Activated CD8-positive, alpha-beta T cell treated with anti-CD3 and anti-CD28 coated beads for 36 hours (primary cell): ENCODE results near the gene LNP1. TPM values are rescaled to one million over a fixed set of nuclear protein-coding genes. Genes with fewer than 3 reads are reported as not detected.

Experiments used
- ATAC-seq: fragments of 200-7000 bp; cut with Tn5 transposase; one replicate; pipeline ENCODE4 v1.10.0; 2021; ENCODE audit warnings: mild to moderate bottlenecking, moderate library complexity
- CTCF ChIA-PET: fragments of 350-600 bp; sonication (Branson Sonifier 250); formaldehyde crosslinking; loops from one replicate; lab custom pipeline; 2021; ENCODE audit warnings: antibody characterized with exemption; lab: Charles Lee
- POLR2A ChIA-PET: fragments of 350-600 bp; sonication (Branson Sonifier 250); formaldehyde crosslinking; loops from one replicate; lab custom pipeline; 2021; ENCODE audit warnings: antibody characterized with exemption; lab: Charles Lee
- DNase-seq: peaks from one replicate; pipeline ENCODE4 v3.0.0-alpha.2; 2020
- H3K27ac Mint-ChIP-seq: one replicate; pipeline ENCODE4 v1.8.0; 2021; ENCODE audit warnings: mild to moderate bottlenecking, mixed read lengths
- H3K27me3 Mint-ChIP-seq: one replicate; pipeline ENCODE4 v1.8.0; 2021; ENCODE audit warnings: mixed read lengths
- H3K36me3 Mint-ChIP-seq: one replicate; pipeline ENCODE4 v1.8.0; 2021; ENCODE audit warnings: low read depth, mixed read lengths
- H3K4me1 Mint-ChIP-seq: one replicate; pipeline ENCODE4 v1.8.0; 2021; ENCODE audit warnings: low read depth, mixed read lengths
- H3K4me3 Mint-ChIP-seq: one replicate; pipeline ENCODE4 v1.8.0; 2021; ENCODE audit warnings: mild to moderate bottlenecking, moderate library complexity, mixed read lengths
- H3K9me3 Mint-ChIP-seq: one replicate; pipeline ENCODE4 v1.8.0; 2021; ENCODE audit warnings: mixed read lengths
- intact Hi-C: fragments of 100-400 bp; cut with micrococcal nuclease; formaldehyde crosslinking; loops from one replicate; pipeline ENCODE4 v1.10.0; 2022
- total RNA-seq, 2 experiments: library from RNA; stranded (reverse); gene quantifications; one replicate each; pipeline ENCODE4 v1.2.3, GENCODE V29; 2021
- TF ChIP-seq, protein P1 (sequence below): fragments of 200-600 bp; IDR thresholded peaks from one replicate; pipeline ENCODE4 v1.8.0; 2022; ENCODE audit warnings: antibody characterized with exemption, mild to moderate bottlenecking

LNP1 gene
- total RNA-seq, 2 experiments from 2014 or later: 2.5 TPM

DNA sequence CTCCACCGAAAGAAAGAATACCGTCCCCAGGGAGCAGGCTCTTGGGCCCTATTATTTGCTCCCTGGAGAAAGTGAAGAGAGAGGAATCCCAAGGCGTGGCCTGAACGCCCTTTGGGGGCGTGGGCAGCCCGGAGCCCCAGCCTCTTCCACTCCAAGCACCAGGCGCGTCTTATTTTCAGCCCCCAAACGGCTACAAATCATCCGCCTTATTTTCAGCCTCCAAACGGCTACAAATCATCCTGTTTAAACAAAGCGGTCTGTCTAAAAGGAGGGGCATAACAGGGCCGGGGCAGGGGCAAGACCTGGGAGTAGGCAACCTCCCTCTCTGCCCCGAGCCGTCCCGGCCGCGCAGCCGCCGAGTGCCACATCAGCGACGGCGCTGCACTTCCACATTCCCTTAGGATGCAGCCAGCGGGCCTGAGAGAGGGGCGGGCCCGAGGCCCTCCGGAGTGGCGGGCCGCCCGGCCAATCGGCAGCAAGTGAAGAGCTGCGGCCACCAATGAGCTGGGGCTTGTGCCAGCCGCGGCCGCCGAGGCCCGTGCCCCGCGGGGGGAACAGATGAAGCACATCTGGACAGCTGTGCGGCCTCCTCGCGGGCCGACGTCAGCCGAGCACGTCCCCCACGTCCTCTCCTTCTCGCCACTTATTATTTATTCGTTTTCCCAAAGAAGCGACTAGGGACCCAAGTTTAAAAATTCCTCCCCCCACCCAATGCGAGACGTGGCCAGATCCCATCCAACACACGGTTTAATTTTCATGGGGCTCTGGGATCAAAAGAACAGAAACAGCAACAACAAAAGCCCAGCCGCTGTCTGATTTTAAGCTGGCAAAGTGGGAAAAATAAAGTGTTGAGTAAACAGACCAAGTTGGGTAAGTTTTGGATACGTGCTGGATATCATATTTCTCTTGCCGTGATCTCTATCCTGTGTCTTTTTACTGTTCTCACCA is 91.0 kb downstream of the LNP1 start, which contains the start of gene TMEM45A:
Gene TMEM45A (plus strand): TSS at position 561 of the 948 bp plus-strand sequence. CDS start 62,593 bp downstream, outside the sequence.
- no peaks in the 10 kb centered on the region for H3K36me3 Mint-ChIP-seq
- peaks cover 7% of the 10 kb centered on the region for H3K4me1 Mint-ChIP-seq
- H3K9me3 Mint-ChIP-seq: no peaks in the 10 kb centered on the region
- ATAC-seq: peak; percentile 99
- peaks cover 34% of the 10 kb centered on the region for H3K27me3 Mint-ChIP-seq
- CTCF ChIA-PET: interaction anchor here (0.6 to 0.9 kb wide), 4 partner anchors 11 to 99 kb away, joined by 3 read pairs; no protein-coding TSS in a partner anchor
- TF ChIP-seq, protein P1, sequence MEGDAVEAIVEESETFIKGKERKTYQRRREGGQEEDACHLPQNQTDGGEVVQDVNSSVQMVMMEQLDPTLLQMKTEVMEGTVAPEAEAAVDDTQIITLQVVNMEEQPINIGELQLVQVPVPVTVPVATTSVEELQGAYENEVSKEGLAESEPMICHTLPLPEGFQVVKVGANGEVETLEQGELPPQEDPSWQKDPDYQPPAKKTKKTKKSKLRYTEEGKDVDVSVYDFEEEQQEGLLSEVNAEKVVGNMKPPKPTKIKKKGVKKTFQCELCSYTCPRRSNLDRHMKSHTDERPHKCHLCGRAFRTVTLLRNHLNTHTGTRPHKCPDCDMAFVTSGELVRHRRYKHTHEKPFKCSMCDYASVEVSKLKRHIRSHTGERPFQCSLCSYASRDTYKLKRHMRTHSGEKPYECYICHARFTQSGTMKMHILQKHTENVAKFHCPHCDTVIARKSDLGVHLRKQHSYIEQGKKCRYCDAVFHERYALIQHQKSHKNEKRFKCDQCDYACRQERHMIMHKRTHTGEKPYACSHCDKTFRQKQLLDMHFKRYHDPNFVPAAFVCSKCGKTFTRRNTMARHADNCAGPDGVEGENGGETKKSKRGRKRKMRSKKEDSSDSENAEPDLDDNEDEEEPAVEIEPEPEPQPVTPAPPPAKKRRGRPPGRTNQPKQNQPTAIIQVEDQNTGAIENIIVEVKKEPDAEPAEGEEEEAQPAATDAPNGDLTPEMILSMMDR: no peak
- H3K4me3 Mint-ChIP-seq: peak within 1 kb of the TSS; percentile 84
- POLR2A ChIA-PET: no interaction called here
- peak; percentile 82 for DNase-seq
- intact Hi-C loops: no loop called here
- peak within 1 kb of the TSS; percentile 60 for H3K27ac Mint-ChIP-seq

DNA sequence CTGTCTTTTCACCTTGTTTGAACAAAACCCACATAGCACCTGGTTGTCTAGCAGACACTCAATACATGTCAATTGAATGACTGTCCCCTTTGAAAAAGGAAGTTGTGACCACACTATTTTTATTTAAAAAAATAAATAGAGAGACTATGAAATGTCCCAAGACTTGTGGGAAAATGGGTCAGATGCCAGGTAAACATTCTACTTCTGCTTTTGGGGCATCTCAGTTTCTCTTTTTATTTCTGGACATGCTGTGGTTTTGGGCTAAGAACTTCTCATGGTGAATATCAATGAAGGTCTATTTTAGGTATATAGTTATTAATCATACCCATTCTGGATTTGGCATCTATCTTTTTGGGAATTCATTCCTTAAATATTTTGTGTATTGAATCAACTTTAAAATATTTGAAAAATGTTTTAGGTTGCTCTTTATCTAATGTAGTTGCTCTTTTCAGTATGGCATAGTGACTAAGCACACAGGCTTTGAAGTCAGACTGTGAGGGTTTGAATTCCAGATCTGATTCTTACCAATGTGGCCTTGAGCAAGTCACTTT is 95.4 kb downstream of the LNP1 start:
- ATAC-seq: no peak
- TF ChIP-seq, protein P1: no peak
- ChIA-PET CTCF (no interaction called here), POLR2A (no interaction called here)
- DNase-seq: no peak
- Mint-ChIP-seq H3K27me3 (peaks cover 24% of the 10 kb centered on the region), H3K27ac (no peak overlapping the region), H3K4me3 (no peak overlapping the region), H3K9me3 (no peaks in the 10 kb centered on the region), H3K36me3 (no peaks in the 10 kb centered on the region), H3K4me1 (peaks cover 7% of the 10 kb centered on the region)
- intact Hi-C loops: no loop called here

DNA sequence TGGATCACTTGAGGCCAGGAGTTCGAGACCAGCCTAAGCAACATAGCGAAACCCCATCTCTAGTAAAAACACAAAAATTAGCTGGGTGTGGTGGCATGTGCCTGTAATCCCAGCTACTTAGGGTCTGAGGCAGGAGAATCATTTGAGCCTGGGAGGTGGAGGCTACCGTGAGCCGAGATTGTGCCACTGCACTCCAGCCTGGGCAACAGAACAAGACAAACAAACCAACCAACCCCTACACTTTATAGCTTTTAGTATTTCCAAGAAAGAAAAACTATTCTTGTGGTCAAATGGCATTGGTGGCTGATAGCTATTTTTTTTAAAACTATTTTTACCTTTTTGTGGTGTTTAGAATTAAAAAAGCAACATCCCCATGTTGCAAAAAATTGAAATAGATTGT is 98.3 kb downstream of the LNP1 start:
- DNase-seq (no peak), ATAC-seq (no peak)
- intact Hi-C loops: no loop called here
- Mint-ChIP-seq H3K4me1 (no peaks in the 10 kb centered on the region), H3K4me3 (no peak overlapping the region), H3K36me3 (no peaks in the 10 kb centered on the region), H3K27ac (no peak overlapping the region), H3K27me3 (peaks cover 24% of the 10 kb centered on the region), H3K9me3 (no peaks in the 10 kb centered on the region)
- ChIA-PET CTCF (no interaction called here), POLR2A (interaction anchor here (1.0 kb wide), 1 partner anchor 98 kb away, joined by 5 read pairs; the partner anchor contains the start of gene LNP1)
- TF ChIP-seq, protein P1: no peak

DNA sequence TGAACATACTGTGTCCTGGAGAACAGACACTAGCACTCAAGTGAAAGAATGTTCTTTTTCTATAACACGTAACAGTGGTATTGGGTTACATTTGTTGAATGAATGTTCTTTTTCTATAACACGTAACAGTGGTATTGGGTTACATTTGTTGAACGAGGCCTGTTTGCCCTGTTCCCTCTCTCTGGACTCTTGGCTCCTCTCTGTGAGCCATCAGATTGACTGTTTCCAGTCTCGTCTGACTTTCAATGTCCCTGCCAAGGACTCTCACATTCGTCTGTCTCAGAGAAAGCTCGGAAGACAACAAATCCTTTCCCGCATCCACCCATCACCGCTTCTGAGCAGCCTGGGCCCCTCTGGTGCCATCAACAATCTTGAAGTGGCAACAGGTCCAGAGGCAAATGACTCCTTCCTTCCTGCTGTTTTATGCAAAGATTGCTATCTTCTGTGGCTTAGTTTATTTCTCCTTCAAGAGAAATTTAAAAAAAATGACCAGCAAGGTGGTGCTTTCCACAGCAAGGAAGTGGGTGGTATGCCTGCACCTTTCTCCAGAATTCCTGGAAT is 99.1 kb downstream of the LNP1 start:
- no peaks in the 10 kb centered on the region for H3K36me3 Mint-ChIP-seq
- POLR2A ChIA-PET: no interaction called here
- CTCF ChIA-PET: interaction anchor here (1.0 kb wide), 1 partner anchor 89 kb away, joined by 4 read pairs; no protein-coding TSS in a partner anchor
- DNase-seq: no peak
- H3K9me3 Mint-ChIP-seq: no peaks in the 10 kb centered on the region
- no peak overlapping the region for H3K4me3 Mint-ChIP-seq
- H3K27ac Mint-ChIP-seq: no peak overlapping the region
- no peaks in the 10 kb centered on the region for H3K4me1 Mint-ChIP-seq
- H3K27me3 Mint-ChIP-seq: peaks cover 22% of the 10 kb centered on the region
- no peak for ATAC-seq
- intact Hi-C loops: no loop called here
- TF ChIP-seq, protein P1: no peak
